Osteocyte (in vitro differentiated cells): ENCODE data around the gene ATP6V1B1. TPM values are rescaled to one million over a fixed set of nuclear protein-coding genes. Genes with fewer than 3 reads are reported as not detected.
A peak's percentile ranks its signal among the peaks of the same experiment; 100 is the strongest.

Source experiments
- DNase-seq: peaks from one replicate; pipeline ENCODE4 v3.0.0; 2021; ENCODE audit warnings: mixed read lengths; ENCODE audit not compliant: unreplicated experiment; ENCODE audit errors: extremely low spot score
- H3K27ac Mint-ChIP-seq: one replicate; pipeline ENCODE4 v1.8.0; 2021; ENCODE audit warnings: mild to moderate bottlenecking, mixed read lengths; ENCODE audit not compliant: unreplicated experiment
- H3K27me3 Mint-ChIP-seq: one replicate; pipeline ENCODE4 v1.8.0; 2021; ENCODE audit warnings: mixed read lengths; ENCODE audit not compliant: unreplicated experiment
- H3K36me3 Mint-ChIP-seq: one replicate; pipeline ENCODE4 v1.8.0; 2021; ENCODE audit warnings: mixed read lengths; ENCODE audit not compliant: unreplicated experiment
- H3K4me1 Mint-ChIP-seq: one replicate; pipeline ENCODE4 v1.8.0; 2021; ENCODE audit warnings: mixed read lengths; ENCODE audit not compliant: unreplicated experiment
- H3K4me3 Mint-ChIP-seq: one replicate; pipeline ENCODE4 v1.8.0; 2021; ENCODE audit warnings: mild to moderate bottlenecking, moderate library complexity, mixed read lengths; ENCODE audit not compliant: unreplicated experiment
- H3K9me3 Mint-ChIP-seq: one replicate; pipeline ENCODE4 v1.8.0; 2021; ENCODE audit warnings: mixed read lengths; ENCODE audit not compliant: unreplicated experiment
- total RNA-seq: library from RNA; stranded (reverse); gene quantifications from 2 replicates; pipeline ENCODE4 v1.2.1, GENCODE V29; 2021
- TF ChIP-seq, protein P1 (sequence below): fragments of 200-600 bp; sonication (generic); IDR thresholded peaks from 2 replicates; pipeline ENCODE4 v1.5.0; 2021; ENCODE audit warnings: antibody characterized with exemption, mild to moderate bottlenecking, moderate library complexity

The ATP6V1B1 gene
- total RNA-seq, 1 donor from 2014 or later = 6.3 TPM

DNA sequence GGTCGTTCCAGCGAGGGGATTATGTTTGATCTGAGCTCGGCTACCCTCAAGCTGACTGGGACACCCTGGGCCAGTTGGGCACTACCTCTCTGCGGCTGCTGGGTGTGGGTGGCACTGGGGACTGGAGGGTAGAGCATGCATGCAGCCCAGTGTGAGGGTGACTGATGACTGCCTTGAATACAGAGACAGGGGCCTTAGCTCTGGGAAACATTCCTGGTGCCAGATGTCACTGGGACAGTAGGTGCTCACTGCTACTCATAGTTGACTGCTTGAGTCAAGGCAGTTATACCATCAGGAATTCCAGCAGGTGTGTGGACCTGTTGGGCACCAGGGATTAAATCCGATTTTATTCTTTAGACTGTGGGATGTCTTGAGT is 33.6 kb upstream of the ATP6V1B1 start:
- Mint-ChIP-seq H3K9me3 (no peaks in the 10 kb centered on the region), H3K27me3 (peaks cover 29% of the 10 kb centered on the region), H3K4me1 (peaks cover 23% of the 10 kb centered on the region), H3K4me3 (peak overlapping the region; percentile 96), H3K27ac (peak overlapping the region; percentile 96), H3K36me3 (peaks cover 3% of the 10 kb centered on the region)
- no peak for DNase-seq
- TF ChIP-seq, protein P1, sequence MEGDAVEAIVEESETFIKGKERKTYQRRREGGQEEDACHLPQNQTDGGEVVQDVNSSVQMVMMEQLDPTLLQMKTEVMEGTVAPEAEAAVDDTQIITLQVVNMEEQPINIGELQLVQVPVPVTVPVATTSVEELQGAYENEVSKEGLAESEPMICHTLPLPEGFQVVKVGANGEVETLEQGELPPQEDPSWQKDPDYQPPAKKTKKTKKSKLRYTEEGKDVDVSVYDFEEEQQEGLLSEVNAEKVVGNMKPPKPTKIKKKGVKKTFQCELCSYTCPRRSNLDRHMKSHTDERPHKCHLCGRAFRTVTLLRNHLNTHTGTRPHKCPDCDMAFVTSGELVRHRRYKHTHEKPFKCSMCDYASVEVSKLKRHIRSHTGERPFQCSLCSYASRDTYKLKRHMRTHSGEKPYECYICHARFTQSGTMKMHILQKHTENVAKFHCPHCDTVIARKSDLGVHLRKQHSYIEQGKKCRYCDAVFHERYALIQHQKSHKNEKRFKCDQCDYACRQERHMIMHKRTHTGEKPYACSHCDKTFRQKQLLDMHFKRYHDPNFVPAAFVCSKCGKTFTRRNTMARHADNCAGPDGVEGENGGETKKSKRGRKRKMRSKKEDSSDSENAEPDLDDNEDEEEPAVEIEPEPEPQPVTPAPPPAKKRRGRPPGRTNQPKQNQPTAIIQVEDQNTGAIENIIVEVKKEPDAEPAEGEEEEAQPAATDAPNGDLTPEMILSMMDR = no peak

DNA sequence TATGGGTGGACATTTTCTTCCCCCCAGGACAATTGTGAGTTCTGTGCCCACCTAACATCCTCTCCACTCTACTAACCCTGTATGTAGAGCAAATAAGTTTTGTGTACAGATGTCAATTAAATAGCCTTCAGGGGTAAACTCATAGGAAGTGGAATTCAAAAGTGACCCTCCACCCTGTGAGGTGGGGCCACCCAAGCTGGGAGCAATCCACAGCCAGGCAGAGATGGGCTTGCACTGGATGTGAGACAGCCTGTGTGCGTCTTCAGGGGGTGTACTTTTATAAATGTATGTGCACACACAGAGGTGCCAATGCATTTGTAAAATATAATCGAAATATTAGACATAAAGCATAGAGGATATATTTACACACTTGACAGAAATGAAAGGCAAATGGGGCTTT is 33.1 kb upstream of the ATP6V1B1 start:
- H3K4me1 Mint-ChIP-seq = peaks cover 28% of the 10 kb centered on the region
- peaks cover 3% of the 10 kb centered on the region for H3K36me3 Mint-ChIP-seq
- TF ChIP-seq, protein P1 = no peak
- H3K27me3 Mint-ChIP-seq = peaks cover 24% of the 10 kb centered on the region
- no peaks in the 10 kb centered on the region for H3K9me3 Mint-ChIP-seq
- H3K27ac Mint-ChIP-seq = peak overlapping the region; percentile 96
- H3K4me3 Mint-ChIP-seq = peak overlapping the region; percentile 96
- DNase-seq = no peak

DNA sequence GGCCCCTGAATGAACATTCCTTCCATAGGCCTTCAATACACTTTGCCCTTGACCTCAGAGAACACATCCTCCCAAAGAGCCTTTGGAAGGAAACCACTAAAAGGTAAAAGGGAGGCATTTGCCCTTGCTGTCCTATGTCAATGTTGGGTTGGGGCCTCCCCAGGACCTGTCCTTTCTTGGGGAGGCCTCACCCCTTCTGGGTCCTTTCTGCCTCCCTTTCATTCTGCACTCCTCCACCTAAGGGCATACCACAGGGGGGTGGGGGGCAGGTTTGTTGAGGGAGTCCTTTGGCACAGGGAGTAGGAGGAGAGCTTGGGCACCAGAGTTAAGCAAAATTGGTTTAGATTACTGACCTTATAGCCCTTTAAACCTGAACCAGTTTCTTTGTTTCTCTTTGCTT is 32.5 kb upstream of the ATP6V1B1 start:
- no peaks in the 10 kb centered on the region for H3K9me3 Mint-ChIP-seq
- H3K4me3 Mint-ChIP-seq = no peak overlapping the region
- no peak for DNase-seq
- TF ChIP-seq, protein P1 = no peak
- H3K36me3 Mint-ChIP-seq = peaks cover 3% of the 10 kb centered on the region
- peaks cover 18% of the 10 kb centered on the region for H3K27me3 Mint-ChIP-seq
- peaks cover 34% of the 10 kb centered on the region for H3K4me1 Mint-ChIP-seq
- H3K27ac Mint-ChIP-seq = no peak overlapping the region

DNA sequence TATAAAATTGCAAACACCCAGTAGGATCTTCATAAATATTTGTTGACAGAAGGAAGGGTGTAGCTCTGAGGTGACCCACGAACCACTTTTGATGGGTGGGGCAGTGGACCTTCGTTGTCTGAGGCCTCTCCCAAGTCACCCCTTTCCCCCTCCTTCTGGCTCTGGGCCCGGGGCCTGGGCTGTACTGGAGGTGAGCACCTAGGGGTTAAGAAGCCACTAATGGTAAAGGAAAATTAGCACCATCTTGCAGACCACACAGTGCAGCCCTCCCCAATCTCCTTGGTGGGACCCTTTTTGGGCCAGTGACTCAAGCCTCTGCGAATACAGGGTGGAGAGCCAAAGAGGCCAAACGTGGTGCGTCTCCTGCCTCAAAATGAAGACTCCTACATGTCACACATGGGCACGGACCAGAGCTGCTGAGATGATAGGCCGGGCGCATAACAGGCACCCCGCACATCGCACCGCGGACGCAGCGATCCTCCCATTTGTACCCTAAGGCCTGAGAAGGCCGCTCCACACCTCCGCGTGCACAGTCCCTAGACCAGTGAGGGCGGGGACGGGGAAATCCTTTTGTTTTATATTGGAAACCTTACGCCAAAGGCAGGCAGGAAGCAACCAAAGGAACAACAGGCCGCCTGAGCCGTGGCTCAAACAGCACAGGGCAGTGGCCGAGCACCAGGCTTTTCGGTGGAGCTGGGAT is 31.9 kb upstream of the ATP6V1B1 start:
- TF ChIP-seq, protein P1 = no peak
- DNase-seq = no peak
- Mint-ChIP-seq H3K36me3 (no peaks in the 10 kb centered on the region), H3K4me1 (peaks cover 39% of the 10 kb centered on the region), H3K27ac (no peak overlapping the region), H3K9me3 (no peaks in the 10 kb centered on the region), H3K4me3 (no peak overlapping the region), H3K27me3 (peaks cover 12% of the 10 kb centered on the region)

DNA sequence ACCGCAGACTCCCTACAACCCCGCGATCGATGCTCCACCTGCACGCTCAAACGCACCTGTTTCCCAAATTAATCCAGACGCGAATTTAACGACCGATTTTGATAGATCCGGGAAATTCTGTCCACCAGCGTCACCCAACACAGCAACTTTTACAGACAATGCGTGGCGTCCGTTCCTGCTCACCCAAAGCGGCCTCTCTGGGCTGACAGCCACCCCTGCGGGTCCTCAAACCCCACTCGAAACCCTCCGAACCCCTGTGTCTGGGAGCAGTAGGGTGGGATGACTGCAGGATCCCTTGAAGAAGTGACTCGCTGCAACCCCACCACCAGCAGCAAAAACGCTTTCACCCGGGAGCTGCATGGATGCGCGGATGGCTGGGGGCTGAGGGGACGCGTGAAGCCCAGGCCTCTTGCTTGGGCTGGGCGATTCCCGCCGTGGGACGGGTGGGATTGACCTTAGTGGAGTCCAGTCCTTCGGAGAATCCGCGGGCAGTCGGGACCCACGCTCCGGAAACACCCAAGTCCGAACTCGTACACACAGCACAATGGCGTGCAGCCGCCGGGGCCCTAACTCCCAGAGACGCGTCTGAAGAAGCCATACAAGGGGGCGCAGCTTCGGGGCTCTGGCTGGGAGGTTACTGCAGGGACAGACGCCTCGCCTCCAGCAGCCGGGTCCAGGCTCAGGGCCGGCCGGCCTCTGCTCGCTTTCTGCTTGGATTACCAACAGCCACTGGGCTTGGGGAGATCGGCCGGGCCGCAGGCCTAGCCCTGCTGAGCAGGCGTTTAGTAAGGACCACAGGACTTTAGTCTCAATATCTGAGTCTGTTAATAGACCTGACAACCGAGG is 31.1 kb upstream of the ATP6V1B1 start:
- Mint-ChIP-seq H3K27ac (no peak overlapping the region), H3K36me3 (no peaks in the 10 kb centered on the region), H3K9me3 (no peaks in the 10 kb centered on the region), H3K4me3 (no peak overlapping the region), H3K4me1 (peaks cover 36% of the 10 kb centered on the region), H3K27me3 (peaks cover 4% of the 10 kb centered on the region)
- TF ChIP-seq, protein P1 = no peak
- DNase-seq = peak; percentile 80
